ENCODE results near the gene TBC1D23.
"Not testable (repeated sequence)": the region's sequence is repeated elsewhere in the genome, so short reads cannot be mapped to it uniquely, and the experiment has no call there.

TBC1D23 gene

DNA sequence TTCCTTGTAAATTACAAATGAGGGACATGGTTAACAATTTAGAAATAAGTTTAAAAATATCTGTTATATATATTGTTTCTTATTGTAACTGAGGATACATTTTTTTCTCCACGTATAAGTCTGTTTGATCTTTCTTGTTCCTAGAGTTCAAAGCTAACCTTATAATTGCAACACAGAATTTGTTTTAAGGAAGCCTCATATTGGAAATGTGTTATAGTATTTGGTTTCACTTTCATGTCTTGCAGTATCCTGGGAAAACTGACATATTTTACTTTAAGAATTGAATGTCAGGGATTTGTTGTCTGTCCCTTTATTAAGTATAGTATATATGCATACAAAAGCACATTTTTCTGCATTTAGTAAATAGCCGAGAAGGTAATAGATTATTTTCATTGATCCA, 50.2 kb downstream of the TBC1D23 start:
- no peak for DNase-seq

DNA sequence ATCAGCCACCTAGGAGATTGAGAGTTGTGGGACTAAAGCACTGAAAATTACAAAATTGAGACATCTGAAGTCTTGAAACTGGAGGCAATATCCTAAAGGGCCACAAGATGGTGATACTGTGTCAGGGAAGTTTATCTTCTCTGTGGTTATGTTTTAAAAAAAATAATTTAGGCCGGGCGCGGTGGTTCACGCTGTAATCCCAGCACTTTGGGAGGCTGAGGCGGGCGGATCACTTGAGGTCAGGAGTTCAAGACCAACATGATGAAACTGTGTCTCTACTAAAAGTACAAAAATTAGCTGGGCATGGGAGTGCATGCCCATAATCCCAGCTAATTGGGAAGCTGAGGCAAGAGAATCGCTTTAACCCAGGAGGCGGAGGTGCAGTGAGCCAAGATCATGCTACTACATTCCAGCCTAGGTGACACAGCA, 55.9 kb downstream of the TBC1D23 start:
- DNase-seq, result peak; percentile 28 to 73

DNA sequence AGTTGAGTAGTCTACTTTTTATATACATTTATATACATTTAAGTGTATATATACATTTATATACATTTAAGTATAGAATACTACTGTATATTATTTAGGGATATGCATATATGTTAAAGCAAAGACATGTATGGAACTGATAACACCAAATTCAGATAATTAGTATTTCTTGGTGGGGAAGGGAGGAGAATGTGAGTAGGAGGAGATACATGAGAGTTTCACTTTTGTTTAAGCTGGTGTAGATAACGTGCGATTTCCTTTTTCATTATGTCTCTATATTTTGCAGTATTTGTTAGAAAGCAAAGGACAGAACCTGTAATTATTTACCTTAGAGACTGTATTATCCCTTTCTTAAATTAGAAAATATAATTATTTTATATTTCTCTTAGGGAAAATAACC, 57.1 kb downstream of the TBC1D23 start:
- DNase-seq, result peak in 1 of 2 donors; percentile 31

DNA sequence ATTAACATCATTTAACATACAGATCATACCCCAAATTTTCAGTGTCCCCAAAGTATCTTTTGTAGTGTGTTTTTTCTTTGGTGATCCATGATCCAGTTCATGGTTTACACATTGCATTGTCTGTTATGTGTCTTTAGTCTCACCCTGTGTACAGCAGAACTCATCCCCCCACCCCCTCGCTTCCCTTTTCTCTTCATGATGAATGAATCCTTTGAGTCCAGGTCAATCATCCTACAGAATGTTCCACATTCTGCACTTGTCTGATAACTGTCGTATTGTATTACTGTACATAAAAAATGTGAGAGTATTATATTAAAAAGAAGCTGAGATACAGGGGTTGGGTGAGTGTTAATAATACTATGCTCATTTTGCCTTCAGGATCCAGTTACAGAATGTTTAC, 59.2 kb downstream of the TBC1D23 start:
- DNase-seq, result no peak

DNA sequence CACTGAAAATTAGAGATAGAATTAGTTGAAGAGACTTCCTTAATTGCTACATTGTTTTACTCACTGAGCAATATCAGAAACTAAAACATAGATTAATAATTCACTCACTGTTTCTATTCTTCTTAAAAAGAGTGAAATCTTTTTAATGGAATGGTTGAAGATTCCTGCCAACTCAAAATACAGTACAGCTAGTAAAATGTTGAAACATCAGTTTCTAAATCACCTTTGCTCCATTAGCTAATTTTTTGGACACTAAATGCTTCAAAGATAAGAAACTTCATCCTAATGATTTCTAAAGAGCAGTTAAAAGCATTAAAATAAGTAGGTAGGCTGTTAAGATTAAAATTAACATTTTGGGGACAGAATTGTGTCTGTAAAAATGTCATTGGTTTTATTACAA, 63.3 kb downstream of the TBC1D23 start:
- DNase-seq, result no peak

- no peak for DNase-seq
Observed at GRCh38 chr3:100325827-100326226, 65.0 kb downstream of the TBC1D23 start.

GRCh38 chr3:100327377-100327776, 66.6 kb downstream of the TBC1D23 start:
- not testable (repeated sequence) for DNase-seq

GRCh38 chr3:100329800-100330489, 69.2 kb downstream of the TBC1D23 start:
- DNase-seq, result no peak

DNA sequence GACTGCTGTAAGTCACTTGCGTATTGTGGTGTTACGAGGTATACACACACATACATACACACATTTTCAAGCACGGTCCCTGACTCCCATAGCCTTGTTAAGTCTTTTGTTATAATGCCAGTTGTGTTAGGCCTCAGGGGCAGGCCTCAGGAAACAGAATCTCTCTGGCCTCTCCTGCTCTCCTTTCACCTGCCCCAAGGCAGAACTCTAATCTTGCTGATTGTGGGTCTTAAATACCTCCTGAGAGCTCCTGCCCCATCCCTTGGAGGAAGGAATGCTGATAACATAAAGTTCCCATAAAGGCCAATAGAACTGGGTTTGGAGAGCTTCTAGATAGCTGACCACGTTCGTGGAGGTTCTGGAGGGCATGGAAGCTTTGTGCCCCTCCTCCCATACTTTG, 69.9 kb downstream of the TBC1D23 start:
- no peak for DNase-seq

GRCh38 chr3:100331660-100332059, 70.9 kb downstream of the TBC1D23 start:
- no peak for DNase-seq

- DNase-seq, result no peak
Observed at GRCh38 chr3:100333051-100333450, 72.3 kb downstream of the TBC1D23 start.

DNA sequence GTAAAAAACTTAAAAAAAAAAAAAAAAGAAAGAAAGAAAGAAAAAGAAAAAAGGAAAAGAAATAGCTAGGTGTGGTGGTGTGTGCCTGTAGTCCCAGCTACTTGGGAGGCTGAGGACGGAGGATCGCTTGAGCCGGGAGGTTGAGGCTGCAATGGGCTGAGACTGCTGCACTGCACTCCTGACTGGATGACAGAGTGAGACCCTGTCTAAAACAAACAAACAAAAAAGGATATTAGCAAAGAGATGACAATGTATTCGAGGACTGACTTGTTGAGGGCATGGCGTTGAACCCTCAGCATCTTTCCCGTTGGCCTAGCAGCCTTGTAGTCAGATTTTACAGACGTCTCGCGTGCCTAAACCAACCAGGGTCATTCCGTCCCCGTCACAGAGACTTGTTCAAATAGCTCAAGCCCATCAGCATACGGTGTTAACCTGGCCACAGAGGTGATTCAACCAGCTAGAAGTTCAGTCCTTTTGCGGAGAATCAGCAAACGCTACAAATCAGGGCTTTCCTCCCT, 73.2 kb downstream of the TBC1D23 start:
- no peak for DNase-seq

DNA sequence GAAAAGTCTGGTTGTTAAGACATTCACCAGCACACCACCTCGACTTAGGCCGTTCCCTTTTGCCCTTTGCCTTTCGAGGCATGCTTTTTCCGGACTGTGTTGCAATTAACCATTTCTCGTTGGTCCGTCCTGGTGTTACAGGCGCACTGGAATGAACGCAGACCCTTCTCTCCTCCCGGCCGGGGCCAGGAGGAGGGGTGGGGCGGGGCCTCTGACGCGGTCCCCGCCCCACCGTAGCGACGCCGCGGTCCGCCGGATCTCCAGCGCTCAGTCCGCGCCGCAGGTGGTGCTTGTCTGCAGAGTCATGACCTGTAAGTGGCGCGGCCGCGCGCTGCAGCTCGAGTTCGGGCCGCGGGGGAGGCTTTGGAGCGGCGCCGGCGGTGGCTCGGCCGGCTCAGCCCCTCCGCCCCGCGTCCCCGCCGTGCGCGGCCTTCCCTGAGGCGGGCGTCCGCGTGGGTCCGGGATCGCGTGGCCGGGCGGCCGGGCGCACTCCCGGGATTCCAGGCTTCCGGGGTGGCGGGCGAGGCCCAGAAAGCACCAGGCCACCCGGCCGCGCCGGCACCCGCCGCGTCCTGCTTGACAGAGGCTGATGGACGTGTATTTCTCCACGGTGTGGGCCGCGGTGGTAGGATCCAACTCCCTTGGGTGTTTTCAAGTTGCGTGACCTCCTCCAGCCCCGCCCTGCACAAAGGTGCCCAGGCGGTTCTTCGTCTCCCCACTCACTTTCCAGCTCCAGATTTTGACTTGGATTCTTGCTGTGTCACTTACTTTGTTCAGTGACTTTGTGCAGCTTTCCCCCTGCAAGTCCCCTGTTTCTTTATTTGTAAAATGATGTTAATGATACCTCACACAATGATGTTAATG, 73.9 kb downstream of the TBC1D23 start, which contains the start of gene NIT2:
Gene NIT2 (plus strand): TSS at position 270 of the 864 bp plus-strand sequence. CDS start 35 bp downstream, at position 305.
- DNase-seq, result peak; percentile 74 to 82

GRCh38 chr3:100335434-100335833, 74.6 kb downstream of the TBC1D23 start:
- peak; percentile 28 to 30 for DNase-seq

GRCh38 chr3:100336229-100336628, 75.4 kb downstream of the TBC1D23 start:
- DNase-seq, result not testable (repeated sequence)

- DNase-seq, result no peak
Observed at GRCh38 chr3:100338911-100339310, 78.1 kb downstream of the TBC1D23 start.

- no peak for DNase-seq
Observed at GRCh38 chr3:100339786-100340185, 79.0 kb downstream of the TBC1D23 start.

- DNase-seq, result no peak
Observed at GRCh38 chr3:100340527-100340926, 79.7 kb downstream of the TBC1D23 start.

GRCh38 chr3:100348727-100349126, 87.9 kb downstream of the TBC1D23 start:
- DNase-seq, result no peak

GRCh38 chr3:100351770-100352169, 91.0 kb downstream of the TBC1D23 start:
- not testable (repeated sequence) for DNase-seq

DNA sequence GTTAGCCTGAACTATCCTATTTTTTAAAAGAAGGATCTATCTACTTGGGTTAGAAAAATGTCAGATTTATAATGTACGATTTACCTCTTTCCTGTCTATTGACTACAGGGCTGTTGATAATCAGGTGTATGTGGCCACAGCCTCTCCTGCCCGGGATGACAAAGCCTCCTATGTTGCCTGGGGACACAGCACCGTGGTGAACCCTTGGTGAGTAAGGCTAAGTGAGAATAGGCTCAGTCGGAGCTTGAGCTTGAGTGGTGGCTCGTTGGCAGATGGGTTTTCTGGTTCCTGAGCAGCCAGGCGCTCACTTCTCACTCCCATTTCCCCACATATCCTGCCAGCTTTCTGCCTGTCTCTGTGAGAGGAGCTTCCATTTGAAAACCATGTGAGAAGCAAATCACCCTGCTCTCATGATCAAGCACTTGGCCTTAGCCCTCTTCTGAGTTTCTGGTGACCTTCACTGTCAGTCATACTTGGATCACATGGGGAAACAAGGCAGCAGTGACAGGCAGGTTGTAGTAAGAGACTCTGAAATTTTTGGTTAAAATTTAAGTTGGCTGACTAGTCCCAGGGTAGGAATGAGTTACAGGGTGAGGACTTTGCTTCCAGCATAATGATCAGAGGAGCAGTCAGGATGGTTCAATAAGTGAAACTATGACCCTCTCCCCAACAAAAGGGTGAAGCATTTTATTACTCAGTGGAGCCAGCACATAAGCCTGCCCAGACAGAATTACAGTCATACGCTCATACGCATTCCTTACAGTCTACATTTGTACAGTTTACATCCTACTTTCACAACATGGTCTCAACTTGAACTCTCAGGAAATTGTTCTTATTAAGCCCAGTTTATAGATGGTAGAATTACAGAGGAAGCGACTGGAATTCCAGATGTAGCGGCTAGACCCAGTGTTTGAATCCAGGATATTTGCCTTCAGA, 91.8 kb downstream of the TBC1D23 start:
- no peak for DNase-seq

DNA sequence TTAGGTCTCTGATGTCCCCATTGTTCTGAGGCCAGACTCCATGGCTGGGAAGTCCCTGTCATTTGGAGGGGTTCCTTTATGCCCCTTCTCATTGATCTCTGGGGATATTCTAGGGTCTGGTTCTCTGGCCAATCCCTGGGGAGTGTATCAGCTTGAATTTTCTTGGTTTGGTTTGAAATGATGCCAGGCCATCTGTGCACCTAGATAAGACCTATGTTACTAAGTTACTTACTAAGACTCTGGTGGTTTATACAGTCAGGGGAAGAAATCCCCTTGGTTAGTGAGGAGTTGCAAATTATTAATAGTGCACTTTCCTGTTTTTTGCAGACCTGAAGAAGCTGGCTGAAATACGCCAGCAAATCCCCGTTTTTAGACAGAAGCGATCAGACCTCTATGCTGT, 94.1 kb downstream of the TBC1D23 start:
- DNase-seq, result no peak

DNA sequence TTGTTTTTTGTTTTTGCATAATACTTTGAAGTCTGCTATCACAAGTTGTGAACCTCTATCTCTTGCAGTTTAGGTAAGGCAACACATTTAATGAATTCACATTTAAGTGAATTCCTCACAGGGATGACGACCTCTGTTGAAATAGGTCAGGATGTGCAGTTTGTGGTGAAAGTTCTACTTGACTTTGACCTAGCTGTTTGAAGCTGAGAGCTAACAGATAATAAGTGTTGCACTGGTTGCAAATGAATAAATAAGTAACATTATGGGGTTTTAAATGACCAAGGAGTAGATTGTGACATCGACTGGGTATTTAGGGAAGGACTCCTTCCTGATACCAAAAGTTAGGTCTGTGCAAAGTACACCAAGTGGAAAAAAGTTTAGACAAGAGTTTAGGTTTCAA, 97.6 kb downstream of the TBC1D23 start:
- DNase-seq, result no peak
